Loucy (cell line): Measurements from ENCODE around the gene FCGR3B.
"Not testable (repeated sequence)": the region's sequence is repeated elsewhere in the genome, so short reads cannot be mapped to it uniquely, and the experiment has no call there.

Source experiments
- H2AFZ ChIP-seq: fragments of 200-600 bp; sonication (generic); 2 replicates; pipeline ENCODE4 v1.6.0; 2016; ENCODE audit warnings: antibody characterized with exemption, mild to moderate bottlenecking, low read length, moderate library complexity
- H3F3A ChIP-seq: fragments of 200-600 bp; 2 replicates; pipeline ENCODE4 v1.6.0; 2016; ENCODE audit warnings: antibody characterized with exemption, low read depth, mild to moderate bottlenecking
- H3K27me3 ChIP-seq: fragments of 200-600 bp; sonication (generic); 2 replicates; pipeline ENCODE4 v1.6.1; 2014; ENCODE audit warnings: low read length, mild to moderate bottlenecking; ENCODE audit not compliant: insufficient read depth, poor library complexity, severe bottlenecking
- H3K36me3 ChIP-seq: fragments of 200-600 bp; sonication (generic); 2 replicates; pipeline ENCODE4 v1.6.1; 2016; ENCODE audit warnings: low read length; ENCODE audit not compliant: insufficient read depth
- H3K4me1 ChIP-seq: fragments of 200-600 bp; sonication (generic); 2 replicates; pipeline ENCODE4 v1.5.1; 2014; ENCODE audit warnings: low read length, mild to moderate bottlenecking; ENCODE audit not compliant: insufficient read depth, poor library complexity, severe bottlenecking
- H3K4me2 ChIP-seq: fragments of 200-600 bp; sonication (generic); 2 replicates; pipeline ENCODE4 v1.6.0; 2014; ENCODE audit warnings: antibody characterized with exemption, low read length, low read depth, mild to moderate bottlenecking; ENCODE audit not compliant: poor library complexity, severe bottlenecking
- H3K4me3 ChIP-seq: fragments of 200-600 bp; sonication (generic); 2 replicates; pipeline ENCODE4 v1.5.1; 2014; ENCODE audit warnings: low read length, mild to moderate bottlenecking, mixed read lengths; ENCODE audit not compliant: poor library complexity, severe bottlenecking
- H3K79me2 ChIP-seq: fragments of 200-600 bp; sonication (generic); 2 replicates; pipeline ENCODE4 v1.6.1; 2014; ENCODE audit warnings: low read length; ENCODE audit not compliant: insufficient read depth
- H3K9ac ChIP-seq: fragments of 200-600 bp; sonication (generic); 2 replicates; pipeline ENCODE4 v1.6.0; 2014; ENCODE audit warnings: mild to moderate bottlenecking, low read depth, low read length, moderate library complexity; ENCODE audit not compliant: poor library complexity, severe bottlenecking
- H3K9me2 ChIP-seq: fragments of 200-600 bp; sonication (generic); replicated peaks from 2 replicates; pipeline ENCODE4 v1.6.1; 2016; ENCODE audit warnings: low read depth, low read length, mixed read lengths
- H3K9me3 ChIP-seq: fragments of 200-600 bp; sonication (generic); 2 replicates; pipeline ENCODE4 v1.6.1; 2014; ENCODE audit warnings: mild to moderate bottlenecking, antibody characterized with exemption, low read length, low read depth; ENCODE audit not compliant: insufficient read depth
- H4K20me1 ChIP-seq: fragments of 200-600 bp; sonication (generic); 2 replicates; pipeline ENCODE4 v1.6.0; 2014; ENCODE audit warnings: antibody characterized with exemption, low read length, mild to moderate bottlenecking; ENCODE audit not compliant: insufficient read depth, poor library complexity, severe bottlenecking
- EZH2phosphoT487 ChIP-seq: fragments of 200-600 bp; IDR thresholded peaks from 2 replicates; pipeline ENCODE4 v1.6.1; 2018; ENCODE audit warnings: antibody characterized with exemption, mild to moderate bottlenecking, moderate library complexity, borderline replicate concordance
- TF ChIP-seq, protein P1 (sequence below): fragments of 200-600 bp; sonication (generic); conservative IDR thresholded peaks from 2 replicates; pipeline ENCODE4 v1.5.1; 2014; ENCODE audit warnings: mild to moderate bottlenecking, antibody characterized with exemption, low read length

The FCGR3B gene

GRCh38 chr1:161631076-161631475 lies at the start of gene FCGR3B:
FCGR3B (minus strand) TSS chr1:161631176; CDS start chr1:161631094, 82 bp downstream.
- no peaks in the 10 kb centered on the region for H3K79me2 ChIP-seq
- H3F3A ChIP-seq = no peaks in the 10 kb centered on the region
- H3K36me3 ChIP-seq = no peaks in the 10 kb centered on the region
- no peak within 1 kb of the TSS for H3K4me2 ChIP-seq
- no peaks in the 10 kb centered on the region for H3K9me3 ChIP-seq
- no peaks in the 10 kb centered on the region for H4K20me1 ChIP-seq
- H3K9ac ChIP-seq = no peak within 1 kb of the TSS
- no peaks in the 10 kb centered on the region for H3K27me3 ChIP-seq
- no peaks in the 10 kb centered on the region for H3K9me2 ChIP-seq
- no peak within 1 kb of the TSS for H3K4me3 ChIP-seq
- TF ChIP-seq EZH2phosphoT487 = no peak
- H2AFZ ChIP-seq = no peak within 1 kb of the TSS
- peaks cover 6% of the 10 kb centered on the region for H3K4me1 ChIP-seq

DNA sequence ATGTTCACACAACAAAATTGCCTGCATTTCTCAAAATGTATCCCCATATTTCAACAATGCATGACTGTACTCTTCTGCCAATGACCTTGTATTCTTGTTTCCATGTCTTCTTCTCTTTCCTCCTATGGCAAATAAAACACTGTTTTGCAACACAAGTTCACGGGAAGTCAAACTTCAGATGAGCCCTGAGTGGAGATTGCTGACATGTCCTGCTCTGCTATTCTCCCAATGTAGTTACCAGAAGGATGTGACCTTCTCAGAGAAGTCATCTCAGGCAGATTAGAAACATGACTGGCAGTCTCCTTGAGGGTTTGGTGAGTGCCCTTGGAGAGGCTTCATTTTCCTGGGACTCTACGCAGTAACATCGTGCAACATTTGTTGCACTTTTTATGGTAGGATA lies 47.5 kb upstream of the FCGR3B start:
- H3K9me2 ChIP-seq = no peaks in the 10 kb centered on the region
- TF ChIP-seq, protein P1, sequence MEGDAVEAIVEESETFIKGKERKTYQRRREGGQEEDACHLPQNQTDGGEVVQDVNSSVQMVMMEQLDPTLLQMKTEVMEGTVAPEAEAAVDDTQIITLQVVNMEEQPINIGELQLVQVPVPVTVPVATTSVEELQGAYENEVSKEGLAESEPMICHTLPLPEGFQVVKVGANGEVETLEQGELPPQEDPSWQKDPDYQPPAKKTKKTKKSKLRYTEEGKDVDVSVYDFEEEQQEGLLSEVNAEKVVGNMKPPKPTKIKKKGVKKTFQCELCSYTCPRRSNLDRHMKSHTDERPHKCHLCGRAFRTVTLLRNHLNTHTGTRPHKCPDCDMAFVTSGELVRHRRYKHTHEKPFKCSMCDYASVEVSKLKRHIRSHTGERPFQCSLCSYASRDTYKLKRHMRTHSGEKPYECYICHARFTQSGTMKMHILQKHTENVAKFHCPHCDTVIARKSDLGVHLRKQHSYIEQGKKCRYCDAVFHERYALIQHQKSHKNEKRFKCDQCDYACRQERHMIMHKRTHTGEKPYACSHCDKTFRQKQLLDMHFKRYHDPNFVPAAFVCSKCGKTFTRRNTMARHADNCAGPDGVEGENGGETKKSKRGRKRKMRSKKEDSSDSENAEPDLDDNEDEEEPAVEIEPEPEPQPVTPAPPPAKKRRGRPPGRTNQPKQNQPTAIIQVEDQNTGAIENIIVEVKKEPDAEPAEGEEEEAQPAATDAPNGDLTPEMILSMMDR = no peak
- no peak for TF ChIP-seq EZH2phosphoT487

DNA sequence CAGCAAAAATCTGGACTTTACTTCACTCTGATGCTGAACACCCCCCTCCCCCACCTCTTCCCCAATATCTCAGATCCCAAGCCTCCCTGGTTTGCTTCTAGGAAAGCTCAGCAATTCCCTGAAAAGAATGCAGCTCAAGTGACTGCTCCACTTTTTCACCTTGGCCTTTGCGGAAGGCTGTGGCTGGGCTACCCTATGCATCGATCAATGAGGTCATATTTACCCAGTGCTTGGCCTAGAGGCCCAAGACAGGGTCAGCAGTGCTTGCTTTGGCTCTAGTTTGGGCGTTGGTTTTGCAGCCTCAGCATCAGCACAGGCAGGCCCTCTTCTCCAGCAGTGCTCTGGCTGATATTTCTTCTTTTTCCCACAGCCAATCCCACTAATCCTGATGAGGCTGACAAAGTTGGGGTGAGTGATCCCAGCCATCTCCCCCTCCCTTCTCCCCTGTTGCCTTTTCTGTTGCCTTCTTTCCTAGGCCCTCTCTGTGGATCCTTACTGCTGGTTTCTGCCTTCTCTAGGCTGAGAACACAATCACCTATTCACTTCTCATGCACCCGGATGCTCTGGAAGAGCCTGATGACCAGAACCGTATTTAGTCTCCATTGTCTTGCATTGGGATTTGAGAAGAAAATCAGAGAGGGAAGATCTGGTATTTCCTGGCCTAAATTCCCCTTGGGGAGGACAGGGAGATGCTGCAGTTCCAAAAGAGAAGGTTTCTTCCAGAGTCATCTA lies 46.1 kb upstream of the FCGR3B start:
- no peaks in the 10 kb centered on the region for H3K36me3 ChIP-seq
- TF ChIP-seq, protein P1 = no peak
- no peak for TF ChIP-seq EZH2phosphoT487
- no peak overlapping the region for H2AFZ ChIP-seq

More for the DNA sequence above, 47.5 kb upstream of the FCGR3B start:
- no peaks in the 10 kb centered on the region for H3K9me3 ChIP-seq
- no peaks in the 10 kb centered on the region for H3F3A ChIP-seq
- no peak overlapping the region for H2AFZ ChIP-seq
- H3K4me2 ChIP-seq = no peak overlapping the region
- H3K4me1 ChIP-seq = peaks cover 4% of the 10 kb centered on the region
- H3K79me2 ChIP-seq = no peaks in the 10 kb centered on the region
- no peaks in the 10 kb centered on the region for H4K20me1 ChIP-seq
- no peaks in the 10 kb centered on the region for H3K36me3 ChIP-seq
- H3K4me3 ChIP-seq = no peak overlapping the region
- H3K9ac ChIP-seq = no peak overlapping the region
- H3K27me3 ChIP-seq = no peaks in the 10 kb centered on the region

DNA sequence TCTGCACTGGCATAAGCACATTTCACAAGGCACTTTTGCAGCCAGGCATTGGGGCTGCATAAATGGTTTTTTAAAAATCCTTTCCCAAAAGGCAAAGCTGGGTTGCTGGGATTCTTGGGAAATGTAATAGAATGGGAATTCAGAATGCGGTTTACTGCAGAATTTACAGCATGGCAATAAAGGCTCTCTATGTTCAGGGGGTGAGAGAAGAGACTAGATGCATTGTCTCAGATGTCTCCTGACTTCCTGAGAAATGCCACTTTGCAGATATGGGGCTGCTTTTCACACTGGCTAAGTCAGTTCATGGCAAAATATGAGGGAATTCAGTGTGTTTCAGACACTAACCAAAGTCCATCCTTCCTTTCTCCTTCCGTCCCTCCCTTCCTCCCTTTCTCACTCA lies 45.5 kb upstream of the FCGR3B start:
- no peak overlapping the region for H3K4me3 ChIP-seq
- no peaks in the 10 kb centered on the region for H3K79me2 ChIP-seq
- no peaks in the 10 kb centered on the region for H4K20me1 ChIP-seq
- H3K9me2 ChIP-seq = no peaks in the 10 kb centered on the region
- H3K4me1 ChIP-seq = peaks cover 4% of the 10 kb centered on the region
- H3F3A ChIP-seq = no peaks in the 10 kb centered on the region
- H3K4me2 ChIP-seq = no peak overlapping the region
- TF ChIP-seq, protein P1 = no peak
- no peak for TF ChIP-seq EZH2phosphoT487
- H3K36me3 ChIP-seq = no peaks in the 10 kb centered on the region
- H3K9me3 ChIP-seq = no peaks in the 10 kb centered on the region
- no peaks in the 10 kb centered on the region for H3K27me3 ChIP-seq
- H3K9ac ChIP-seq = no peak overlapping the region
- no peak overlapping the region; the same call in 1 of the 2 replicates for H2AFZ ChIP-seq

More for the DNA sequence above, 46.1 kb upstream of the FCGR3B start:
- H3K4me3 ChIP-seq = no peak overlapping the region
- no peaks in the 10 kb centered on the region for H3K79me2 ChIP-seq
- H3F3A ChIP-seq = no peaks in the 10 kb centered on the region
- H3K4me2 ChIP-seq = no peak overlapping the region
- H3K4me1 ChIP-seq = peaks cover 4% of the 10 kb centered on the region
- no peaks in the 10 kb centered on the region for H4K20me1 ChIP-seq
- no peaks in the 10 kb centered on the region for H3K9me2 ChIP-seq
- no peak overlapping the region for H3K9ac ChIP-seq
- H3K9me3 ChIP-seq = no peaks in the 10 kb centered on the region
- H3K27me3 ChIP-seq = no peaks in the 10 kb centered on the region

DNA sequence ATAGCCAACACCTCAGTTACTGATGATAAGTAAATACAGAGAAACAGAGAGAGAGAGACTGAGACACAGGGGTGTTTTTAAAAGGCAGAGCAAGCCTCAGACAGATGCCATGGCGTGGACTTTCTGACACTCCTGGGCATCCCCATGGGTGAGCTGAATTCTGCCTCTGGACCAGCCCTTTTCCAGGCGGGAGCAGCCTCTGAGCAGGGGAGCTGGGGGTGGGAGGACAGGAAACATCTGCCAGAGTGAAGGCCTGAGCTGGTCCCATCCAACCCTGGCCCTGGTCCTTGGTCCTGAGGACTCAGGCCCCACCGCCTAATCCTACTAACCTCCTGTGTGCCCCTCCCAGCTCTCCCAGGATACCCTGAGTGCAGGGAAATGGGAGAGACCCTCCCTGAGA lies 43.9 kb upstream of the FCGR3B start:
- H3K9me3 ChIP-seq, H3K9ac ChIP-seq, H4K20me1 ChIP-seq, H3K9me2 ChIP-seq, H3K27me3 ChIP-seq, H3K79me2 ChIP-seq, H3K4me1 ChIP-seq, H2AFZ ChIP-seq, H3K4me2 ChIP-seq, H3K4me3 ChIP-seq, H3F3A ChIP-seq, H3K36me3 ChIP-seq: not testable (repeated sequence)
